Measurements from ENCODE around the gene WAPL.

Gene WAPL

DNA sequence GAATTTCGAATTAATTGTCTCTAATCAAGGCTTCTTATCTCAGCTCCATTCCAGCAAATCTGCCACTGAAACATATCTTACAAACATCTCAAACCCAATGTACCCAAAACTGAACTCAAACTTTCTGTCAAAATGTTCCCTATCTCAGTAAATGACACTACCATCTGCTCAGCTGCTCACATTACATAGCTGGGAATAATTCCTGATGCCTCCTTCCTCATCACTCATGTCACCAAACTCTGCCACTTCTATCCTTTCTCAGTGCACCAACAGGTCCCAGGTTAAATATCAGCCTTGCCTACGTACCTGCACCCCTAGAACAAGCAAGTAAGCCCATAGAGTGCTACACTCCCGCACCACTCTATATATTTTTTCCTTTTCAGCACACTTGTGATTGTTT lies 12.4 kb downstream of the WAPL start:
- no peaks in the 10 kb centered on the region for H3K9me3 Mint-ChIP-seq
- no peak overlapping the region for H3K4me3 Mint-ChIP-seq
- no peaks in the 10 kb centered on the region for H3K27me3 Mint-ChIP-seq (ENCODE audit: low read depth)
- no peak overlapping the region for H3K27ac Mint-ChIP-seq
- H3K4me1 Mint-ChIP-seq (ENCODE audit: low read depth) = peaks cover 18% of the 10 kb centered on the region
- H3K36me3 Mint-ChIP-seq (ENCODE audit: low read depth) = peaks cover 7% of the 10 kb centered on the region

DNA sequence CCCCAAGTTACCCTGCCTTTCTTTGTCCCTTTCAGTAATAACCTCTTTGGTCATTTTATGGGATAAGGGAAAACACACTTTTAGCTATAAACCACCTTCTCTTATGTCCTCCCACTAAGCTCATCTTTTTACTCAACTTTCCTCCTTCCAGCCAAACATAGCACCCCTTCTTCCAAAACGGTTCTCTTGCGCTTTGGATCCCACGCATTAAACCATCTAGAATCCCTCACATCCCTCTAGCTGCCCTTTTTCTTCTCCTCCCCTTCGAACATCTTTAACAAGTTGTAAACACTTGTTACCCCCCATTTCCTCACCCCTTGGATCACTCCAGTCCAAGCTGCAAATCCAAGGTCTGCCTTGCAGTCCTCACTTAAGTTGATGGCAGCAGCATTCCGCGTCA lies 13.4 kb downstream of the WAPL start:
- Mint-ChIP-seq H3K36me3 (ENCODE audit: low read depth) (peaks cover 6% of the 10 kb centered on the region), H3K9me3 (no peaks in the 10 kb centered on the region), H3K27ac (no peak overlapping the region), H3K4me3 (no peak overlapping the region), H3K27me3 (ENCODE audit: low read depth) (no peaks in the 10 kb centered on the region), H3K4me1 (ENCODE audit: low read depth) (peaks cover 11% of the 10 kb centered on the region)

DNA sequence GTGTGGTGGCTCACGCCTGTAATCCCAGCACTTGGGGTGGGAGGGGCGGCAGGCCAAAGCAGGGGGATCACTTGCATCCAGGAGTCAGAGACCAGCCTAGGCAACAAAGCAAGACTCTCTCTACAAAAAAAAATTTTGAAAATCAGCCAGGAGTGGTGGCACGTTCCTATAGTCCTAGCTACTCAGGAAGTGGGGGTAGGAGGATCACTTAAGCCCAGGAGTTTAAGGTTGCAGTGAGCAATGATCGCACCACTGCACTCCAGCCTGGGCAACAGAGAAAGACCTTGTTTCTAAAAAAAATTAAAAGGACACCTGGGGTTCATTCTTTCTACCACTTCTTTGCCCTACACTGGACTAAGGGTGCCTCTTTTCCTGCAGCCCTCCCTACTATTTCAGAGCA lies 15.1 kb downstream of the WAPL start:
- Mint-ChIP-seq H3K27ac (no peak overlapping the region), H3K4me3 (no peak overlapping the region), H3K27me3 (ENCODE audit: low read depth) (no peaks in the 10 kb centered on the region), H3K4me1 (ENCODE audit: low read depth) (peaks cover 5% of the 10 kb centered on the region), H3K36me3 (ENCODE audit: low read depth) (peaks cover 7% of the 10 kb centered on the region), H3K9me3 (no peaks in the 10 kb centered on the region)

DNA sequence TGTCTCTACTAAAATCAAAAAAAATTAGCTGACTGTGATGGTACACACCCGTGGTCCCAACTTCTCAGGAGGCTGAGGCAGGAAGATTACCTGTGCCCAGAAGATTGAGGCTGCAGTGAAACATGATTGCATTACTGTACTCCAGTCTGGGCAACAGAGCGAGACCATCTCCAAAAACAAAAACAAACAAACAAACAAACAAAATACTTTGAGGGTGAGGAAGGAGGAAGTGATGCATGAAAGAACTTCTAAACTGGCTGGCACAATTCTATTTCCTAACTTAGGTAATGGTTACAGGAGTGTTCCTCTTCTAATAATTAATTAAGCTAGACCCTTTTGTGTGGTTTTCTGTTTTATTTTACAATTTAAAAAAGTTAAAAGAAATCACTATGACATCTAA lies 15.5 kb downstream of the WAPL start:
- Mint-ChIP-seq H3K9me3 (no peaks in the 10 kb centered on the region), H3K27me3 (ENCODE audit: low read depth) (no peaks in the 10 kb centered on the region), H3K4me1 (ENCODE audit: low read depth) (peaks cover 9% of the 10 kb centered on the region), H3K4me3 (no peak overlapping the region), H3K36me3 (ENCODE audit: low read depth) (peaks cover 10% of the 10 kb centered on the region), H3K27ac (no peak overlapping the region)

DNA sequence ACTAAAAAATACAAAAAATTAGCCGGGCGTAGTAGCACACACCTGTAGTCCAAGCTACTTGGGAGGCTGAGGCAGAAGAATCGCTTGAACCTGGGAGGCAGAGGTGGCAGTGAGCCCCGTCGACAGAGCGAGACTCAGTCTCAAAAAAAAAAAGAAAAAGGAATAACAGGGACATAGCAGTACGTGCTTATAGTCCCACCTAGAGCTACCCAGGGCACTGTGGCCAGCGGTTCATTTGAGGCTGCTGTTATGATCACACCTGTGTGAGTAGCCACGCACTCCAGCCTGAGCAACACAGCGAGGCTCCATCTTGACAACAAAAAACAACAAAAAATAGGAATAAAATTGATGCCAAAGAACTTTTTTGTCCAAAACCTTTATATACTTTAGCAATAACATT lies 17.1 kb downstream of the WAPL start:
- Mint-ChIP-seq H3K36me3 (ENCODE audit: low read depth) (peaks cover 19% of the 10 kb centered on the region), H3K27ac (no peak overlapping the region), H3K27me3 (ENCODE audit: low read depth) (no peaks in the 10 kb centered on the region), H3K9me3 (no peaks in the 10 kb centered on the region), H3K4me1 (ENCODE audit: low read depth) (peaks cover 10% of the 10 kb centered on the region), H3K4me3 (no peak overlapping the region)

GRCh38 chr10:86500846-86501245 lies 20.7 kb downstream of the WAPL start:
- no peak overlapping the region for H3K27ac Mint-ChIP-seq

GRCh38 chr10:86498598-86498997 lies 23.0 kb downstream of the WAPL start:
- Mint-ChIP-seq H3K36me3 (ENCODE audit: low read depth) (peaks cover 44% of the 10 kb centered on the region), H3K4me3 (no peak overlapping the region), H3K27me3 (ENCODE audit: low read depth) (no peaks in the 10 kb centered on the region), H3K4me1 (ENCODE audit: low read depth) (peaks cover 16% of the 10 kb centered on the region), H3K9me3 (no peaks in the 10 kb centered on the region), H3K27ac (no peak overlapping the region)

More at GRCh38 chr10:86500846-86501245, 20.7 kb downstream of the WAPL start:
- H3K36me3 Mint-ChIP-seq (ENCODE audit: low read depth) = peaks cover 34% of the 10 kb centered on the region
- peaks cover 14% of the 10 kb centered on the region for H3K4me1 Mint-ChIP-seq (ENCODE audit: low read depth)
- no peak overlapping the region for H3K4me3 Mint-ChIP-seq
- no peaks in the 10 kb centered on the region for H3K27me3 Mint-ChIP-seq (ENCODE audit: low read depth)
- no peaks in the 10 kb centered on the region for H3K9me3 Mint-ChIP-seq

GRCh38 chr10:86497621-86498020 lies 24.0 kb downstream of the WAPL start:
- Mint-ChIP-seq H3K9me3 (no peaks in the 10 kb centered on the region), H3K4me3 (no peak overlapping the region), H3K36me3 (ENCODE audit: low read depth) (peaks cover 39% of the 10 kb centered on the region), H3K27ac (no peak overlapping the region), H3K4me1 (ENCODE audit: low read depth) (peaks cover 14% of the 10 kb centered on the region), H3K27me3 (ENCODE audit: low read depth) (no peaks in the 10 kb centered on the region)

DNA sequence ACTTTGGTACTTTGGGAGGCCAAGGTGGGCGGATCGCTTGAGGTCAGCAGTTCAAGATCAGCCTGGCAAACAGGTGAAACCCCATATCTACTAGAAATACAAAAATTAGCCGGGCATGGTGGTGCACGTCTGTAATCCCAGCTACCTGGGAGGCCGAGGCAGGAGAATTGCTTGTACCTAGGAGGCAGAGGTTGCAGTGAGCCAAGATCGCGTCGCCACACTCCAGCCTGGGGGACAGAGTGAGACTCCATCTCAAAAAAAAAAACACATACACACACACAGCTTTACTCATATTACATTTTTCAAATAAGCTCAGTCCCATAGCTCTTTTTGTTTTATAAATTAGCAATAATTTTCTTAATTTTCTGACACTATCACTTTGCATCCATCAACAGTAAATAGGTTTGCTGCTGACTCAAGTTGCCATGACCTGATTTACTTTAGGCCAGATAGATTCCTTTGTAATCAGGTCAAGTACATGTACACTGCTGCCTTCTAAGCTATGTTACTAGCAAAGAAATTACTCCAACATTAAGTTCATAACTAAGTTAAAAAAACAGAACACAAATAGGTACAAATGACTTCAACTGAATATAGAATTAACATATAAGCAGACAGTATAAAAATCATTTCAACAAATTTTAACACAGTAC lies 31.5 kb downstream of the WAPL start:
- H3K36me3 Mint-ChIP-seq (ENCODE audit: low read depth) = peaks cover 31% of the 10 kb centered on the region
- no peak overlapping the region for H3K27ac Mint-ChIP-seq
- no peaks in the 10 kb centered on the region for H3K4me1 Mint-ChIP-seq (ENCODE audit: low read depth)
- no peak overlapping the region for H3K4me3 Mint-ChIP-seq
- H3K9me3 Mint-ChIP-seq = no peaks in the 10 kb centered on the region
- no peaks in the 10 kb centered on the region for H3K27me3 Mint-ChIP-seq (ENCODE audit: low read depth)

GRCh38 chr10:86489071-86489810 lies 32.4 kb downstream of the WAPL start:
- Mint-ChIP-seq H3K4me1 (ENCODE audit: low read depth) (no peaks in the 10 kb centered on the region), H3K4me3 (no peak overlapping the region), H3K27me3 (ENCODE audit: low read depth) (no peaks in the 10 kb centered on the region), H3K9me3 (no peaks in the 10 kb centered on the region), H3K36me3 (ENCODE audit: low read depth) (peaks cover 28% of the 10 kb centered on the region), H3K27ac (no peak overlapping the region)

DNA sequence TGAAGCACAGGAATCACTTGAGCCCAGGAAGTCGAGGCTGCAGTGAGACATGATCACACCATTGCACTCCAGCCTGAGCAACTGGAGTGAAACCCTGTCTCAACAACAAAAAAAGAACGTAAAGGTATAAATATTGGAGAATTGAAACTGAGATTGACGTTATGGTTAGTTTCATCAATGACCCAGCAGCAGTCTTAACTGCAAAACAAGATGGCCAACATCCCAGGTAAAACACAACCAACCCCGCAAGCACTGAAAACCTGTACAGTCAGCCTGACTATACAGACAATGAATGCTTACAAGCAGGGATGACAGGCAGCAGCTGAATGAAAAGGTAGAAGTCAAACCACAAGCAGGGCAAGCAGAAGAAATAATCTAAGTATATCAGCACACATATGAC lies 34.7 kb downstream of the WAPL start:
- peaks cover 29% of the 10 kb centered on the region for H3K36me3 Mint-ChIP-seq (ENCODE audit: low read depth)
- no peaks in the 10 kb centered on the region for H3K9me3 Mint-ChIP-seq
- no peak overlapping the region for H3K4me3 Mint-ChIP-seq
- no peaks in the 10 kb centered on the region for H3K4me1 Mint-ChIP-seq (ENCODE audit: low read depth)
- H3K27ac Mint-ChIP-seq = no peak overlapping the region
- H3K27me3 Mint-ChIP-seq (ENCODE audit: low read depth) = no peaks in the 10 kb centered on the region

DNA sequence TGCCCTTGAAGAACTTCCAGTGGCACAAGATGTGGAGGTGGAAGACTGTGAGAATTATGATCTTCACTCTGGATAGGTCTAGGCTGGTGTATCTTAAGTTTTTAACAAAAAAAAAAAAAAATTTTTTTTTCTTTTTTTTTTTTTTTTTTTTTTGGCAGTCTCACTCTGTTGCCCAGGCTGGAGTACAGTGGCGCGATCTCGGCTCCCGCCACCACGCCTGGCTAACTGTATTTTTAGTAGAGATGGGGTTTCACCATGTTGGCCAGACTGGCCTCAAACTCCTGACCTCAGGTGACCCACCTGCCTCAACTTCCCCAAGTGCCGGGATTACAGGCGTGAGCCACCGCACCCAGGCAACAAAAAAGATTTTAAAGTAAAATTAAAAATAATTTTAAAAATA lies 37.9 kb downstream of the WAPL start:
- peaks cover 2% of the 10 kb centered on the region for H3K4me1 Mint-ChIP-seq (ENCODE audit: low read depth)
- H3K27me3 Mint-ChIP-seq (ENCODE audit: low read depth) = no peaks in the 10 kb centered on the region
- H3K9me3 Mint-ChIP-seq = no peaks in the 10 kb centered on the region
- H3K27ac Mint-ChIP-seq = no peak overlapping the region
- peaks cover 31% of the 10 kb centered on the region for H3K36me3 Mint-ChIP-seq (ENCODE audit: low read depth)
- no peak overlapping the region for H3K4me3 Mint-ChIP-seq

DNA sequence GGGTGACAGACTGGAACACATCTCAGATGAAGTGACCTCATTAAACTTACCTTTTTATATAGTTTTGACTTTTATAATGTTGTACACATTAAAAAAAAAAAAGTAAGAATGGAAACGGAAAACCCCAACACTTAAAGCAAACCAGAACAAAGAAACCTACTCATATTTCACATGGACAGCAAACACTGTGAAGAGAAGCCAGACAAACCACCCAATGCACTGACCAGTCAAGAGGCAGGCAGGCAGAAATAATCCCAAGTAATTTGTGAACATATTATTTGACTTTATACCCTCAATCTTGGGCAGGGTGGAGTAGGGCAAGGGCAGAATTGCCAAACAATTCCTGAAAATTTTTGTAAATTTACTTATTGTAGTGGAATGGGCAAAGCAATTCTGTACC lies 39.8 kb downstream of the WAPL start:
- no peak overlapping the region for H3K4me3 Mint-ChIP-seq
- peaks cover 2% of the 10 kb centered on the region for H3K4me1 Mint-ChIP-seq (ENCODE audit: low read depth)
- no peak overlapping the region for H3K27ac Mint-ChIP-seq
- no peaks in the 10 kb centered on the region for H3K9me3 Mint-ChIP-seq
- H3K36me3 Mint-ChIP-seq (ENCODE audit: low read depth) = peaks cover 21% of the 10 kb centered on the region
- no peaks in the 10 kb centered on the region for H3K27me3 Mint-ChIP-seq (ENCODE audit: low read depth)

- peaks cover 2% of the 10 kb centered on the region for H3K4me1 Mint-ChIP-seq (ENCODE audit: low read depth)
- H3K27ac Mint-ChIP-seq = no peak overlapping the region
- no peaks in the 10 kb centered on the region for H3K9me3 Mint-ChIP-seq
- H3K4me3 Mint-ChIP-seq = no peak overlapping the region
- peaks cover 19% of the 10 kb centered on the region for H3K36me3 Mint-ChIP-seq (ENCODE audit: low read depth)
- H3K27me3 Mint-ChIP-seq (ENCODE audit: low read depth) = no peaks in the 10 kb centered on the region
Observed at GRCh38 chr10:86480571-86480970, 41.0 kb downstream of the WAPL start.

GRCh38 chr10:86472061-86472460 lies 49.5 kb downstream of the WAPL start:
- Mint-ChIP-seq H3K4me3 (no peak overlapping the region), H3K27ac (no peak overlapping the region), H3K27me3 (ENCODE audit: low read depth) (no peaks in the 10 kb centered on the region), H3K4me1 (ENCODE audit: low read depth) (peaks cover 2% of the 10 kb centered on the region), H3K9me3 (no peaks in the 10 kb centered on the region), H3K36me3 (ENCODE audit: low read depth) (peaks cover 22% of the 10 kb centered on the region)
